C4-2B (cell line): ENCODE results near the gene IGFALS.

Experiments used
- ZFX ChIP-seq: fragments of 450-650 bp; IDR thresholded peaks from 2 replicates; pipeline ENCODE4 v1.6.1; 2017
- TF ChIP-seq, protein P1 (sequence below): fragments of 450-650 bp; conservative IDR thresholded peaks from 2 replicates; pipeline ENCODE4 v1.5.1; 2017; ENCODE audit warnings: mild to moderate bottlenecking

DNA sequence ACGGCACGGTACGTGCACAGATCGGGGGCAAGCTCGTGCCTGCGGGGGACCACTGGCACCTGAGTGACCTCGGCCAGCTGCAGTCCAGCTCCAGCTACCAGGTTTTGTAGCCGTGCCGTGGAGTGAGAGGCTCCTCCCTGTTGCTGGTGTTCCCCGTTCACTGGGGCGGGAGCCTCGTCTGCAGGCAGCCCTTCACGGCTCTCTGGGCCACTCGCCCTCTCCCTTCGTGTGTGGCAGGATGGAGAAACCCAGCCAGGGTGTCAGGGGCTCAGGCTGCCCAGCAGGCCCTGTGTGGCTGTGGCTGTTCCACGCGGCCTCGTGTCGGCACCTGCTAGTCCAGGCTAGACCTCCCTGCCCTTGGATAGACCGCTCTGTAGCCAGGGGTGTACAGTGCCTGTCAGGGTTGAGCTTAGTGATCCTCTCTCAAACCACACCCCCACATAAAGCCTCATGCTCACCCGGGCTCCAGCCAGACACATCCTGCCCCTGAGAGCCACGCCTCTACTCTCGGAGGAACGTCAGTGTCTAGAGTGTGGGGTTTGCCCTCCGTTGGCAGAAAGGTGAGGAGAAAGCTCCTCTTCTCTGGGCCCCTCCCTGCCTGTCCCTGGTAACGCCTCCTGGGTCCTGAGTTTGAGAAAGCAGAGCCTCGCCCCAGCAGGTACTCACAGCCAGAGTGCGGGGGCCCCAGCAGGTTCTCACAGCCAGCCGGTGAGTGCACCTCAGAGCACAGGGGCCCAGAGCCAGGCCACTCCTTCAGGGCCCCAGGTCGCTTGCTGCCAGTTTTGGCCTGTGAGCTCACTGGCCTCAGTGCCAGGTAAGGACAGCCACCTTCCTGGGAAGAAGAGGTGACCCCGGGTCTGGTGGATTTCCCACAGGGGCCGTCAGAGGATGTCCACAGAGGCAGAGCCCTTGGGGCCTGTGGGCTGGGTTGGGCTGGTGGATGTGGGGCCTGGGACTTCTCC is 49.8 kb downstream of the IGFALS start:
- TF ChIP-seq, protein P1, sequence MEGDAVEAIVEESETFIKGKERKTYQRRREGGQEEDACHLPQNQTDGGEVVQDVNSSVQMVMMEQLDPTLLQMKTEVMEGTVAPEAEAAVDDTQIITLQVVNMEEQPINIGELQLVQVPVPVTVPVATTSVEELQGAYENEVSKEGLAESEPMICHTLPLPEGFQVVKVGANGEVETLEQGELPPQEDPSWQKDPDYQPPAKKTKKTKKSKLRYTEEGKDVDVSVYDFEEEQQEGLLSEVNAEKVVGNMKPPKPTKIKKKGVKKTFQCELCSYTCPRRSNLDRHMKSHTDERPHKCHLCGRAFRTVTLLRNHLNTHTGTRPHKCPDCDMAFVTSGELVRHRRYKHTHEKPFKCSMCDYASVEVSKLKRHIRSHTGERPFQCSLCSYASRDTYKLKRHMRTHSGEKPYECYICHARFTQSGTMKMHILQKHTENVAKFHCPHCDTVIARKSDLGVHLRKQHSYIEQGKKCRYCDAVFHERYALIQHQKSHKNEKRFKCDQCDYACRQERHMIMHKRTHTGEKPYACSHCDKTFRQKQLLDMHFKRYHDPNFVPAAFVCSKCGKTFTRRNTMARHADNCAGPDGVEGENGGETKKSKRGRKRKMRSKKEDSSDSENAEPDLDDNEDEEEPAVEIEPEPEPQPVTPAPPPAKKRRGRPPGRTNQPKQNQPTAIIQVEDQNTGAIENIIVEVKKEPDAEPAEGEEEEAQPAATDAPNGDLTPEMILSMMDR: no peak
- no peak for TF ChIP-seq ZFX
